PFSK-1 (cell line): Measurements from ENCODE around the gene TGFB1.

Source experiments
- POLR2AphosphoS5 ChIP-seq: IDR thresholded peaks from 2 replicates; pipeline ENCODE4 v1.6.1; 2012; ENCODE audit warnings: low read depth, mild to moderate bottlenecking, control low read depth, low read length, moderate library complexity
- SIN3A ChIP-seq: IDR thresholded peaks from 2 replicates; pipeline ENCODE4 v1.6.1; 2012; ENCODE audit warnings: mild to moderate bottlenecking, low read length, moderate library complexity, borderline replicate concordance; ENCODE audit not compliant: insufficient read depth

DNA sequence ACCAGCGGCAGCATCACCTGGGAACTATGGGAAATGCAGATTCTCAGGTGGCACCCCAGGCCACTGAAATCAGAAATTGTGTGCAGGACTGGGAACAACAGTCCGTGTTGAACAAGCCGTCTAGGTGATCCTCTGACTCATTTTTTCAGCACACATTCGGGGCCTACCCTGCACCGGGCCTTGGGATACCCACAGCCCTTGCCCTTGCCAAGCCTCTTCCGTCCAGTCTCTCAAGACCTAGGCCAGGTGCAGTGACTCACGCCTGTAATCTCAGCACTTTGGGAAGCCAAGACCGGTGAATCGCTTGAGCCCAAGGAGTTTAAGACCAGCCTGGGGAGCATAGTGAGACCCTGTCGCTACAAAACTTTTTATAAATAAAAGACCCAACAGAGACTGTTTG, 18.3 kb downstream of the TGFB1 start:
- TF ChIP-seq POLR2AphosphoS5 (no peak), SIN3A (no peak)
